ENCODE data around the gene MICAL2.

DNA sequence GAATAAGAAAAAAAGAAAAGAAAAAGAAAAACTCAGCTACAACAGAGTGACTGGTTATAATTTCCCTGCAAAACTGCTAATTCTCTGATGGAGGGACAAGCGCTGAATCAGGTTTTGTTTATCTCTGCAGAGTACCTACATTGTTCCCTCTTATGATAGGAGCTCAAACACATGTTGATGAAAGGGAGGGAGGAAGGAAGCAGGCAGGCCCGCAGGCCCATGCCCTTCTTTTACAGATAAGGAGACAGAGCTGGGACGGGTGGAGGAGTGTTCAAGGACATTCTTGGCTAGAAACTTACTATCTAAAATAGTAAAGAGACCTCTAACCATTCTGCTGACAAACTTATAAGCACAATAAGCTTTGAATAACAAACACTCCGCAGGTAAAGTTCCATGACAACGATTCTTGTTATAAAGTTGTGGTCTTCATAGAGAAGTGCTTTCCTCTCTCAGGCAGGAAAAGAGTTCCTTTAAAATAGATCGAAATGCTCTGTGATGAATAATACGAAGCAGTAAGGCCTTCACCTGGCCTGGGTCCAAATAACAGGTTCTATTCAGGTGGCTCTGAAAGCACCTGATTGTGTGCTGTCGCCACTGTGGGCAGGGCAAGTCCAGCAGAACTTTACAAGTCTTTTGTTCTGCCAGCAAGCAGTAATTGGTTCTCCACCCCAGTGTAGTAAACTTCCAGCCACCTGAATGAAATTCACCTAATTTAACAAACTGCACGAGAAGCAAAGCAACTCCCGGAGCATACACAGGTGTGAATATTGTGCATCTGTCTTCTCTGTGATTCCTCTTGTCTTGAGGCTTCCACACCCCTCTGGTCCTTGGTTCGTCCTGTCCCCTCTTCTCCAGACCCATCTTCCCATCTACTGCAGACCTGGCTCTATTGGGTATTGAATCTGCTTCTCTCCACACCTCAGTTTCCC, 15.3 kb upstream of the MICAL2 start:
- TF ChIP-seq RAD21 (IDR thresholded peaks at IDR 0.05; ENCODE audit: low read depth) (no peak), YY1 (IDR thresholded peaks at IDR 0.05; ENCODE audit: low read depth) (no peak), TAF1 (IDR thresholded peaks at IDR 0.05; ENCODE audit: low read depth) (no peak), REST (IDR thresholded peaks at IDR 0.05; ENCODE audit: low read depth) (no peak), EP300 (IDR thresholded peaks at IDR 0.05; ENCODE audit: borderline replicate concordance) (no peak)

Measured in Ishikawa (cell line).